SK-N-SH treated with all-trans-retinoic acid at 6 μM for 48 hours (cell line): Measurements from ENCODE around the gene ANKRD39.

Experiments used
- BACH2 ChIP-seq: fragments of 250-450 bp; sonication (Bioruptor Pico); IDR thresholded peaks from 2 replicates; pipeline ENCODE4 v1.9.0; 2021; ENCODE audit warnings: mild to moderate bottlenecking, borderline replicate concordance
- CREB5 ChIP-seq: fragments of 250-450 bp; sonication (Bioruptor Pico); IDR thresholded peaks from 2 replicates; pipeline ENCODE4 v1.5.1; 2020; ENCODE audit warnings: low read depth, mild to moderate bottlenecking, moderate library complexity
- GLIS3 ChIP-seq: fragments of 250-450 bp; sonication (Bioruptor Pico); IDR thresholded peaks from 2 replicates; pipeline ENCODE4 v1.5.0; 2020; ENCODE audit warnings: mild to moderate bottlenecking, moderate library complexity
- ISL1 ChIP-seq: fragments of 250-450 bp; sonication (Bioruptor Pico); IDR thresholded peaks from 2 replicates; pipeline ENCODE4 v2.1.2; 2022; ENCODE audit warnings: mild to moderate bottlenecking, moderate library complexity
- OSR1 ChIP-seq: fragments of 250-450 bp; sonication (Bioruptor Pico); IDR thresholded peaks from 2 replicates; pipeline ENCODE4 v1.8.0; 2022; ENCODE audit warnings: moderate library complexity, mild to moderate bottlenecking, inconsistent platforms
- PATZ1 ChIP-seq: fragments of 250-450 bp; sonication (Bioruptor Pico); IDR thresholded peaks from 2 replicates; pipeline ENCODE4 v1.8.0; 2020; ENCODE audit warnings: mild to moderate bottlenecking, moderate library complexity, borderline replicate concordance
- POU6F1 ChIP-seq: fragments of 250-450 bp; sonication (Bioruptor Pico); IDR thresholded peaks from 2 replicates; pipeline ENCODE4 v1.8.0; 2021; ENCODE audit warnings: low read depth, mild to moderate bottlenecking, moderate library complexity, borderline replicate concordance
- PPARA ChIP-seq: fragments of 250-450 bp; sonication (Bioruptor Pico); IDR thresholded peaks from 2 replicates; pipeline ENCODE4 v1.5.0; 2020; ENCODE audit warnings: mild to moderate bottlenecking, borderline replicate concordance
- TOX ChIP-seq: fragments of 250-450 bp; sonication (Bioruptor Pico); IDR thresholded peaks from 2 replicates; pipeline ENCODE4 v1.8.0; 2021; ENCODE audit warnings: mild to moderate bottlenecking, moderate library complexity, borderline replicate concordance
- ZC3H10 ChIP-seq: fragments of 250-450 bp; sonication (Bioruptor Pico); IDR thresholded peaks from 2 replicates; pipeline ENCODE4 v1.5.1; 2021; ENCODE audit warnings: mild to moderate bottlenecking, moderate library complexity
- ZFP3 ChIP-seq: fragments of 250-450 bp; sonication (Bioruptor Pico); IDR thresholded peaks from 2 replicates; pipeline ENCODE4 v1.5.0; 2020; ENCODE audit warnings: mild to moderate bottlenecking, moderate library complexity
- ZNF70 ChIP-seq: fragments of 450-650 bp; formaldehyde crosslinking; IDR thresholded peaks from 2 replicates; pipeline ENCODE4 v1.5.0; 2020; ENCODE audit warnings: mild to moderate bottlenecking, moderate library complexity

- TF ChIP-seq CREB5 (CRISPR knock-in tag): no peak
- TF ChIP-seq ZFP3 (CRISPR knock-in tag): no peak
- TF ChIP-seq TOX (CRISPR knock-in tag): no peak
- TF ChIP-seq BACH2 (CRISPR knock-in tag): no peak
- no peak for TF ChIP-seq GLIS3
- TF ChIP-seq POU6F1 (CRISPR knock-in tag): no peak
- TF ChIP-seq PATZ1: no peak
- TF ChIP-seq ZC3H10 (CRISPR knock-in tag): no peak
- TF ChIP-seq PPARA (CRISPR knock-in tag): no peak
- TF ChIP-seq ZNF70 (CRISPR knock-in tag): no peak
- TF ChIP-seq OSR1 (CRISPR knock-in tag): no peak
- TF ChIP-seq ISL1 (CRISPR knock-in tag): no peak
These were observed 38.2 kb upstream of the ANKRD39 start for GRCh38 chr2:96895746-96896651.
